CD14-positive monocyte (primary cell): ENCODE results near the gene PTEN. TPM values are rescaled to one million over a fixed set of nuclear protein-coding genes. Genes with fewer than 3 reads are reported as not detected.
"Not testable (repeated sequence)": the region's sequence is repeated elsewhere in the genome, so short reads cannot be mapped to it uniquely, and the experiment has no call there.

Experiments used
- DNase-seq, 3 donors: peaks; one replicate each; pipeline ENCODE4 v3.0.0-alpha.2; 2011 to 2022
- H2AFZ ChIP-seq: 2 replicates; pipeline ENCODE4 v1.6.0; 2012; ENCODE audit warnings: mild to moderate bottlenecking, low read depth, low read length, inconsistent platforms; ENCODE audit not compliant: insufficient read depth, poor library complexity, severe bottlenecking
- H3K27ac ChIP-seq, 2 donors: 1 replicate in 1 of 2; 2 replicates in 1 of 2; pipeline ENCODE4 v1.5.1; 2012 to 2013; ENCODE audit warnings: low read length in 2 of 2, control low read depth in 1 of 2, inconsistent platforms in 1 of 2, low read depth in 1 of 2, mild to moderate bottlenecking in 1 of 2
- H3K27me3 ChIP-seq, 2 donors: one replicate each; pipeline versions ENCODE4 v1.6.0 to v1.6.1; 2011 to 2013; ENCODE audit warnings: low read length in 2 of 2; ENCODE audit not compliant: control insufficient read depth in 2 of 2, insufficient read depth in 2 of 2
- H3K36me3 ChIP-seq, 2 donors: replicated peaks in 1 of 2; 1 replicate in 1 of 2; 2 replicates in 1 of 2; pipeline versions ENCODE4 v1.5.1 to v1.6.1; 2012 to 2013; ENCODE audit warnings: low read length in 2 of 2, control low read depth in 1 of 2, inconsistent platforms in 1 of 2, mild to moderate bottlenecking in 1 of 2; ENCODE audit not compliant: insufficient read depth in 2 of 2, control insufficient read depth in 1 of 2
- H3K4me1 ChIP-seq, 2 donors: 1 replicate in 1 of 2; 2 replicates in 1 of 2; pipeline versions ENCODE4 v1.5.1 to v1.6.1; 2012 to 2013; ENCODE audit warnings: low read length in 2 of 2, control low read depth in 1 of 2, inconsistent platforms in 1 of 2, mild to moderate bottlenecking in 1 of 2, moderate library complexity in 1 of 2; ENCODE audit not compliant: insufficient read depth in 2 of 2, control insufficient read depth in 1 of 2
- H3K4me2 ChIP-seq: replicated peaks from 2 replicates; pipeline ENCODE3; 2012; ENCODE audit warnings: low read length, moderate library complexity, mild to moderate bottlenecking; ENCODE audit not compliant: poor library complexity, severe bottlenecking; ENCODE audit errors: extremely low read depth
- H3K4me3 ChIP-seq, 3 experiments: fragments of 200-600 bp in 1 of 3; sonication (generic) in 1 of 3; replicated peaks in 1 of 3; 1 replicate in 2 of 3; 2 replicates in 1 of 3; pipeline ENCODE4 v1.5.1; 2011 to 2013; ENCODE audit warnings: low read length in 3 of 3, mild to moderate bottlenecking in 3 of 3, control low read depth in 2 of 3, low read depth in 2 of 3, inconsistent platforms in 1 of 3, moderate library complexity in 1 of 3
- H3K79me2 ChIP-seq: 2 replicates; pipeline ENCODE4 v1.6.0; 2012; ENCODE audit warnings: mild to moderate bottlenecking, control low read depth, inconsistent platforms, low read length, moderate library complexity; ENCODE audit not compliant: insufficient read depth
- H3K9ac ChIP-seq: 2 replicates; pipeline ENCODE4 v1.6.0; 2017; ENCODE audit warnings: low read length, mild to moderate bottlenecking; ENCODE audit not compliant: insufficient read depth, poor library complexity, severe bottlenecking
- H3K9me3 ChIP-seq, 2 donors: replicated peaks in 1 of 2; 1 replicate in 1 of 2; 2 replicates in 1 of 2; pipeline versions ENCODE4 v1.5.1 to v1.6.1; 2012 to 2013; ENCODE audit warnings: low read length in 2 of 2, control low read depth in 1 of 2; ENCODE audit not compliant: control insufficient read depth in 1 of 2, insufficient read depth in 1 of 2
- H4K20me1 ChIP-seq: 2 replicates; pipeline ENCODE4 v1.6.0; 2012; ENCODE audit warnings: mild to moderate bottlenecking, low read length, control low read depth, moderate library complexity; ENCODE audit not compliant: insufficient read depth
- H3K27ac Mint-ChIP-seq, 7 donors: one replicate each; pipeline ENCODE4 v1.8.0; 2020; ENCODE audit warnings: mild to moderate bottlenecking in 7 of 7, mixed read lengths in 7 of 7, moderate library complexity in 6 of 7, inconsistent platforms in 2 of 7
- H3K27me3 Mint-ChIP-seq, 3 donors: one replicate each; pipeline ENCODE4 v1.8.0; 2021 to 2022; ENCODE audit warnings: low read depth in 3 of 3, mild to moderate bottlenecking in 3 of 3, mixed read lengths in 3 of 3, moderate library complexity in 3 of 3, inconsistent platforms in 1 of 3
- H3K36me3 Mint-ChIP-seq, 2 donors: one replicate each; pipeline ENCODE4 v1.8.0; 2020; ENCODE audit warnings: mixed read lengths in 2 of 2, inconsistent platforms in 1 of 2, mild to moderate bottlenecking in 1 of 2
- H3K4me1 Mint-ChIP-seq: one replicate; pipeline ENCODE4 v1.8.0; 2020; ENCODE audit warnings: mild to moderate bottlenecking, mixed read lengths
- H3K4me3 Mint-ChIP-seq, 2 donors: one replicate each; pipeline ENCODE4 v1.8.0; 2020; ENCODE audit warnings: mild to moderate bottlenecking in 2 of 2, mixed read lengths in 2 of 2, moderate library complexity in 1 of 2
- H3K9me3 Mint-ChIP-seq, 7 donors: one replicate each; pipeline ENCODE4 v1.8.0; 2020 to 2022; ENCODE audit warnings: mixed read lengths in 7 of 7, mild to moderate bottlenecking in 6 of 7, moderate library complexity in 6 of 7, inconsistent platforms in 2 of 7
- WGBS: methylation state at CpG from one replicate; pipeline ENCODE4 v1.1.5; 2013; ENCODE audit warnings: missing lambda C conversion rate; ENCODE audit not compliant: insufficient coverage; 5-methylcytosine and 5-hydroxymethylcytosine counted together
- intact Hi-C, 2 donors: fragments of 100-400 bp; cut with micrococcal nuclease; formaldehyde crosslinking; loops; one replicate each; pipeline versions ENCODE4 v1.15.0 to v1.15.1; 2023
- polyA plus RNA-seq, 3 donors: library from polyadenylated mRNA; depleted of rRNA in 1 of 3; unstranded in 2 of 3; stranded (reverse) in 1 of 3; fragments of 300-500 nt in 2 of 3; fragments of >200 nt in 1 of 3; fragmentation: Illumina TruSeq in 2 of 3; gene quantifications; 1 replicate in 2 of 3; 2 replicates in 1 of 3; pipeline ENCODE4 v1.2.3, GENCODE V29; 2012 to 2021
- TF ChIP-seq, protein P1 (sequence below): fragments of 200-600 bp; IDR thresholded peaks from one replicate; pipeline ENCODE4 v1.8.0; 2022; ENCODE audit warnings: antibody characterized with exemption, mild to moderate bottlenecking

The PTEN gene
- polyA plus RNA-seq, 3 donors, result 30.5 to 57.6 (median 37.7) TPM

- peaks cover 5 to 13% of the 10 kb centered on the region in 2 donors for H3K4me1 ChIP-seq
- DNase-seq, H3K27ac ChIP-seq, H3K27ac Mint-ChIP-seq, H3K4me3 ChIP-seq, H3K27me3 Mint-ChIP-seq, H3K27me3 ChIP-seq, H3K9ac ChIP-seq, H3K4me3 Mint-ChIP-seq, intact Hi-C loops, H3K4me2 ChIP-seq, H4K20me1 ChIP-seq, H2AFZ ChIP-seq, H3K36me3 Mint-ChIP-seq, H3K36me3 ChIP-seq, H3K9me3 ChIP-seq, H3K9me3 Mint-ChIP-seq, H3K79me2 ChIP-seq: not testable (repeated sequence)
- H3K4me1 Mint-ChIP-seq, result peaks cover 13% of the 10 kb centered on the region
- WGBS, result 37% methylated on average over 3 of the region's 4 CpGs
These were observed 7.8 kb upstream of the PTEN start for GRCh38 chr10:87855665-87856064.

DNA sequence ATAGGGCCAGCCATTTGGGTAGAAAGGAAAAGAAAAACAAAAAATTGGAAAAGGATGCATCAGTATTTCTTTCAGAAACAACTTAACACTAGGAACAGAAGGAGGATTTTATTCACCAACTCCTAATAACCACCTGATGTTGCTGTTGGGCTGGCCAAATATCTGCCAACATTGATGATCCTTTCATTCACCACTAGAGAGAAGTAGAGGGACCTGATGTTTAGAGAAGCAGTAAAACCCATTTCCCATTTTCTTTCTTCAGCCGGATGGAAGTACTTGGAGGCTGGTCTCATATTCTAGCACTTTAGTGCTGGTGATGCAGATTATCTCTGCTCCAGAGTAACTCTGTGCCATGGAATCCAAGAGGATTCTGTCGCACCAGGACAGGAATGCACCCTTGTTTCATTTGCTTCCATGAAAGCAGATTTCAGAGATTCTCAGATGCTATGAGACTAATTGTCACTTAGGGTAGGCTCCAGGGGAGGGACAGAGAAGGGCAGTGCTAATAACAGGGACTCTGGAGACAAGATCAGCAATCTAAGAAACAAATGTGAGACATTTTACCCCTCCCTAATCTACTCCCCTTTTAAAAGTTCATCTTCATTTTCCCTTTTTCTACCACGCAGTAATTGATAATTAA lies 3.1 kb upstream of the PTEN start:
- H3K27me3 ChIP-seq, result no peaks in the 10 kb centered on the region
- H2AFZ ChIP-seq, result no peak overlapping the region
- no peak overlapping the region for H3K9ac ChIP-seq
- H3K79me2 ChIP-seq, result peaks cover 21% of the 10 kb centered on the region
- DNase-seq, result peak; percentile 56 to 75 (median 69)
- Mint-ChIP-seq H3K27me3 (no peaks in the 10 kb centered on the region), H3K4me3 (peak overlapping the region in 1 of 2 donors; percentile 28), H3K4me1 (peaks cover 20% of the 10 kb centered on the region), H3K36me3 (no peaks in the 10 kb centered on the region), H3K27ac (peak overlapping the region in 4 of 7 donors; percentile 30 to 66 (median 40)), H3K9me3 (peaks cover 0 to 5% (median 0%) of the 10 kb centered on the region in 7 donors)
- no peak overlapping the region for H3K27ac ChIP-seq
- peaks cover 16 to 35% of the 10 kb centered on the region in 2 donors for H3K4me1 ChIP-seq
- TF ChIP-seq, protein P1, sequence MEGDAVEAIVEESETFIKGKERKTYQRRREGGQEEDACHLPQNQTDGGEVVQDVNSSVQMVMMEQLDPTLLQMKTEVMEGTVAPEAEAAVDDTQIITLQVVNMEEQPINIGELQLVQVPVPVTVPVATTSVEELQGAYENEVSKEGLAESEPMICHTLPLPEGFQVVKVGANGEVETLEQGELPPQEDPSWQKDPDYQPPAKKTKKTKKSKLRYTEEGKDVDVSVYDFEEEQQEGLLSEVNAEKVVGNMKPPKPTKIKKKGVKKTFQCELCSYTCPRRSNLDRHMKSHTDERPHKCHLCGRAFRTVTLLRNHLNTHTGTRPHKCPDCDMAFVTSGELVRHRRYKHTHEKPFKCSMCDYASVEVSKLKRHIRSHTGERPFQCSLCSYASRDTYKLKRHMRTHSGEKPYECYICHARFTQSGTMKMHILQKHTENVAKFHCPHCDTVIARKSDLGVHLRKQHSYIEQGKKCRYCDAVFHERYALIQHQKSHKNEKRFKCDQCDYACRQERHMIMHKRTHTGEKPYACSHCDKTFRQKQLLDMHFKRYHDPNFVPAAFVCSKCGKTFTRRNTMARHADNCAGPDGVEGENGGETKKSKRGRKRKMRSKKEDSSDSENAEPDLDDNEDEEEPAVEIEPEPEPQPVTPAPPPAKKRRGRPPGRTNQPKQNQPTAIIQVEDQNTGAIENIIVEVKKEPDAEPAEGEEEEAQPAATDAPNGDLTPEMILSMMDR, result peak; percentile 65
- H3K36me3 ChIP-seq, result no peaks in the 10 kb centered on the region
- H3K9me3 ChIP-seq, result no peaks in the 10 kb centered on the region
- WGBS, result 10% methylated on average over 2 of the region's 3 CpGs
- intact Hi-C loops, result loop anchor here (5.0 to 10.0 kb wide), 5 partner anchors 257 to 695 kb away; no protein-coding TSS in a partner anchor
- H3K4me3 ChIP-seq, result no peak overlapping the region
- H4K20me1 ChIP-seq, result peaks cover 13% of the 10 kb centered on the region
- no peak overlapping the region for H3K4me2 ChIP-seq
